ENCODE data around the gene RAB34.
"Not testable (repeated sequence)": the region's sequence is repeated elsewhere in the genome, so short reads cannot be mapped to it uniquely, and the experiment has no call there.

RAB34 gene

DNA sequence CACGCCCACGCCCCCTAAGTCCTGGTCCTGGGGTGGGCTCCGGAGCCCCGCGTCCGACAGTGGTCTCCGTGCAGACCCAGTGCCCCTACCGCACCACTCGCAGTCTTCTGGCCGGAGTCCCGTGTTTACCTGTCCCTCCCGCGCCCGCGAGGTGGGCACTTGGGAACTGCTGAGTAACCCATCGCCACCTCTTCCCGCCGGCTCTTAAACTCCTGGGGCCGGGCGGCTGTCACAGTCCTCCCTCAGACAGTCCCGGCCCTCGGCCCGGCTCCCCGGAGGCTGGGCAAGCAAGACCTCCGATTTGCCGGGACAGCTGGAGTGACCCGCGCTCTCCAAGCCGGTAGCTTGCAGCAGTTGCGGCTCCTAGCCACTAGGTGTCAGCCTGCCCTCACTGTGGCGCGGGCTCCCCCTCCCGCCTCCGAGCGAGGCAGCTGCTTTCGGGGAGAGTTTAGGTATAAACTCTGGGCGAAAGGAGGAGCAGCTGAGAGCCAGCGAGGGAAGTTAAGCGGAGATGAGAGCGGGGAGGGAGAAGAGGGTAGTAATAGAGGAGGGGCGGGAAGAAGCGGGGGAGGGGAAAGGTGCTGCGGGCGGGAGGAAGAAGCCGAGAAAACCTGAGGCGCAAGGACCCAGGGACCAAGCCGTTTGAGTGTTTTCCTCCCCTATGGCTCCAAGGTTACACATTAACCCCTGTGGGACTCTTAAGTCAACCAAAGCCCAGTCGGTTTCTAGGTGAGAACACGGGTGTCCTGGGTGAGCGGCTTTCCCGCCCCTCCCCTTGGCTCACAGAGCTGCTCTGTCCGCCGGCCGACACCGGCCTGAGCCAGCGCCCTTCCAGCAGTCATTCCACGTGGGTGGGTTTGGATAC, 9.2 kb upstream of the RAB34 start:
- DNase-seq, result peak; percentile 90 to 93

DNA sequence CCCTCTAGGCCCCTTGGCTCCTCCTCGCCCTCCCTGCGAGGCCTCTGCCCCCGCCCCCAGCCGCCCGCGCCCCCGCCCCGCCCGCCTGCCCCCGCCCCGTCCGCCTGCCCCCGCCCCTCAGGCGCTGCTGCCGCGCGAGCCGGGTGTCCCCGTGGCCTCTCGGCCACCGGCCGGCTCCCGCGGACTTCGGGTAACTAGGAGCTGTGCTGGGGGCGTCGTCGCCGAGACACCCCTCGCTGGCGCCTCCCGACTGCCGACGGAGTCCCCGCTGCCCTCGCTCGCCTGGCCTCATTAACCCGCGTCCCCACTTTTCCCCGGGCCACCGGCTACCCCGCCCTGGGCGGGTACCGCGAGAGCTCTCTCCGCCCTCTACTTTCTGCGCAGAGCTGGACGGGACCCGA, 8.6 kb upstream of the RAB34 start, which contains the start of gene TLCD1:
Gene TLCD1 (minus strand): TSS at position 8 of the 401 bp plus-strand sequence. CDS start 136 bp downstream, outside the sequence.
- peak; percentile 33 to 68 for DNase-seq

DNA sequence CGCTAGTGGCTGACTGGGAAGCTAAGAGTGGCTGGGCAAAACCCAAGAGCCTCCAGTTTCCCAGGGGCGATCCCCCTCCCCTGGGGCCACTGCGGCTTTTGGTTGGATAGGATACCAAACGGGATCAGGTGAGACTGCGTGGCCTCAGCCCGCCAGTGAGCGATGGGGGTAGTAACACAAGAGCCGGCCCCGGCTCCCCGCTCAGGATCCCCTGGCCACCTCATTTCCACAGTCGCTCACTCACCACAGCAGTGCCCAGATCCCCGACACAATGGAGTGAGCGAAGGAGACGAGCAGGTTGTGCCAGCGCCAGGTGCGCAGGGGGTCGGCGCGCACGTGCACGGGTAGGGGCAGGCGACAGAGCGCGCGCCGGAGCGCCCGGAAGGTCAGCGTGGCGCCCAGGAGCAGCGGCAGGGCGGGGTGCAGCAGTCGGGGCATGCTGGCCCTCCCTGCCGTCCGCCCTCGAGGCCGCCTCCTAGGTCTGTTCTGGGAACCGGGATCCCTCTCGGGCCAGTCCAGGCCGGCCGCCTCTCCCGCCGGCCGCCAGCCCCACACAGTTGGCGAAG, 8.1 kb upstream of the RAB34 start:
- DNase-seq, result no peak

DNA sequence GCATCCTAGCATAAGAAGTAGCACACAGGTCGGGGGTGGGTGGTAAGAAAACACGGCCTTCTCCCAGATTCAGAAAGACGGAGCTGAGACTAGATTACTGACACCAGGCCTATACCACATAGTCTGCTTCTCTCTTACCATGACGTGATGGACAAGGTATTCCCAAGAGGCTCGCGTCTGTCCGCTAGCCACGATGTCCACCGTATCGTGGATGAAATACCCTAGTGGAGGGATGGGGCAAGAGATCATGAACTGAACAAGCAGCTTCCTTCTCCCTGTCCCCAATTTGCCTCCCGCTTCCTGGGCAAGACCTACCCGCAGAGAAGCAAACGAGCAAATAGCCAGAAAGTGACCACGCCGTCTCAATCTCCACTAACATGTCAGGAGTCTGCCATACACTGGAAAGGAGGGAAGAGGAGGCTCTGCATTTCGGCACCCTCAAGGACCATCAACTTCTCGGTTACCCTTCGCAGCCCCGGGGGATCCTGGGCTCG, 7.5 kb upstream of the RAB34 start:
- peak in 1 of 2 donors; percentile 10 for DNase-seq

DNA sequence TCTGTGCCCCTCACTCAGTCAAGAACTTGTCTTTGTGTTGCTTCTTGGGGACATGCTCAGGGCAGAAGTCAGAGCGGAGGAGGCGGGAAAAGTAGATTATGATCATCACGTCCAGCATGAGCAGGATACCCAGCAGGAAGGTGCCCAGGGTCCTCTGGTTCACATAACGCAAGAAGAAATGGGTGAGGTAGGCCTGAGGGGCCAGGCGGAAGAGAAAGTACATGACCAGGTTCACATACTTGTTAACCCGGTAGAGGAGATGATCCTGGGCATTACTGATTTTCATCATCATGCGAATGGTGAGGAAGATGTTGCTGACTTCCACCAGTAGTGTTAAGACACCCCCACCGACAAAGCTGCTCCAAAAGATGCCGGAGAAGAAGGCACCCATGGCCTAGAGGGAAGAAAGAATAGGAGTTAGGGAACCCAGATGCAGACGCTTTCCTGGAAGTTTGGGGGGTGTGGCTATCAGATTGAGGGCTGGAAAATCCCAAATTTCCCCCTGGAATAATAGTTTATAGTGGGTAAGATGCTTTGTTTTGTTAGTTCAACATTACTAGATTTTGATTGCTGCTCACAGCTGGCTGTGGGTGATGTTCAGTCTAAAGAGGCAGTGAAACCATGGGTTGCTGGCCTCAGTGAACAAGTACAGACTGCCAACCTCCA, 7.0 kb upstream of the RAB34 start:
- no peak for DNase-seq

DNA sequence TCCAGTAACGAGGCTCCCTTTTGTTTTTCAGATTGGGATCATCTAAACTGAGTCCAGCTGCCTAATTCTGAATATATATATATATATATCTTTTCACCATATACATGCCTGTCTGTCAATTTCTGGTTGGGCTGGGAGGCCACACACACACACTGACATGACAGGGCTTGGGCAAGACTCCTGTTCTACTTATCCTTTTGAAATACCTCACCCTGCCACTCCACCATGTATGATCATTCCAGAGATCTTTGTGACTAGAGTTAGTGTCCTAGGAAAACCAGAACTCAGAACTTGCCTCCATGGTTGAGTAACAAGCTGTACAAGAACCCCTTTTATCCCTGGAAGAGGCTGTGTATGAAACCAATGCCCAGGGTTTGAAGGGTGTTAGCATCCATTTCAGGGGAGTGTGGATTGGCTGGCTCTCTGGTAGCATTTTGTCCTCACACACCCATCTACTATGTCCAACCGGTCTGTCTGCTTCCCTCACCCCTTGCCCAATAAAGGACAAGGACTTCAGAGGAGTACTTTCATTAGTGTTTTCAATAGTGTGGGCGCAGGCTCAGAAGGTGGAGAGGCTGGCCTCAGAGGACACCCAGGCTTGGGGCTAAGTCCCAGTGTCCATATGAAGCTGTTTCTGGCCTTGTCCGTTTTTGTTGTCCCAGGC, 6.3 kb upstream of the RAB34 start:
- DNase-seq, result not testable (repeated sequence)

DNA sequence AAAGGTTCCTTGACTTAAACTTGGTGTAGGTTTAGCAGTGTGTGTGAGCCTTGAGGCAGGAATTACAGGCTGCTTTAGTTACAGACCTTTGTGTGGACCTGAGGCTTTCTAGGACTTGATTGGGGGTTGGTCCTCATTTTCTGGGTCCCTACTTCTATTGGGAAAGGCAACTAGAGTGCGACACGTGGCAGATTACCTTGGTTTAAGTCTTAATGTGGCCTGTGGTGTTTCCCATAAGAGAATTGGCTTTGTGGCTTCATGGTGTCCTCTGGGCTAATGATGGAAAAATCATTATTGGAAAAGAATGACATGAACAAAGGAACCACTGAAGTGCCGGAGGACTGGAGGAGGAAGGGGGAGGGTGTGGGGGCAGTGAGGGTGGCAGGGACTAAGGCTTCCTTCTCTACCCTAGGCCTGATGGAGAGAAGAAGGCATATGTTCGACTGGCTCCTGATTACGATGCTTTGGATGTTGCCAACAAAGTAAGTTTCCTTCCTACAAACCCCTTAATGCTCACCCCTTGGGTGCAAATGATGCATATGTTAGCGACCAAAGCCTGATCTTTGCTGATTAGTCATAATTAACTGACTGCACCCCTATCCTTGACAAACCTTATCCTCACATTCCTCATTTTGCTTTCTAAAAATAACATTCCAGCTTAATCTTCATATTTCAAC, 5.6 kb upstream of the RAB34 start:
- no peak for DNase-seq

DNA sequence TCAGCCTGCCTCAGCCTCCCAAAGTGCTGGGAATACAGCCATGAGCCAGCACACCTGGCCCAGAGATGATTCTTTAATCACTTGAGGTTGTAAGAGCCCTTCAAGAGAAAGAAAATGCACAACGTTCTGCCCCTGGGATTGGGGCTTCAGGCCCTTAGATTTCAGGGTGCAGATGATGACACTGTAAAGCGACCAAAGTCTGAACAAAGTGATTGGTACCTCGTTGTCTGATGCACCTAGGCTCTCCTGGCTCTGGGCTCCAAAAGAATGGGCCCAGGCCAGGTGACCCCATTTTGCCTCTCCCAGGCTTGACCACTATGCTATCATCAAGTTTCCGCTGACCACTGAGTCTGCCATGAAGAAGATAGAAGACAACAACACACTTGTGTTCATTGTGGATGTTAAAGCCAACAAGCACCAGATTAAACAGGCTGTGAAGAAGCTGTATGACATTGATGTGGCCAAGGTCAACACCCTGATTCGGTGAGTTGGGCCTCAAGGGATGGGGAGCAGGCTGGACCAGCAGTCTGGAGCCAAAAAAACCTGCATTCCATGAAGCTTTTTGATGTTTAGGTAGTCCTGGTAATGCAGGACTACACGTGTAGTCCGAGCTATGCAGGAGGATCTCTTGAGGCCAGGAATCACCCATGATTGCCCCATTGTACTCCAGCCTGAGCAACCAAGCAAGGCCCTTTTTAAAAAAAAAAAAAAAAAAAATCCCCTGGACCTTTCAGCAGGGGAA, 4.9 kb upstream of the RAB34 start:
- DNase-seq, result no peak

DNA sequence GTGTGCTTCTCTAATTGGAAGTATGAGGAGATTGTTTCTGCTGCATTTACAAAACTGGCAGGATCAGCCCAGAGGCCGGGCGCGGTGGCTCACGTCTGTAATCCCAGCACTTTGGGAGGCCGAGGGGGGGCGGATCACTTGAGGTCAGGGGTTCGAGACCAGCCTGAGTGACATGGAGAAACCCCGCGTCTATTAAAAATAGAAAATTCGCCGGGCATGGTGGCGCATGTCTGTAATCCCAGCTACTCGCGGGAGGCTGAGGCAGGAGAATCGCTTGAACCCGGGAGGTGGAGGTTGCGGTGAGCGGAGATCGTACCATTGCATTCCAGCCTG, 3.3 kb upstream of the RAB34 start:
- not testable (repeated sequence) for DNase-seq

DNA sequence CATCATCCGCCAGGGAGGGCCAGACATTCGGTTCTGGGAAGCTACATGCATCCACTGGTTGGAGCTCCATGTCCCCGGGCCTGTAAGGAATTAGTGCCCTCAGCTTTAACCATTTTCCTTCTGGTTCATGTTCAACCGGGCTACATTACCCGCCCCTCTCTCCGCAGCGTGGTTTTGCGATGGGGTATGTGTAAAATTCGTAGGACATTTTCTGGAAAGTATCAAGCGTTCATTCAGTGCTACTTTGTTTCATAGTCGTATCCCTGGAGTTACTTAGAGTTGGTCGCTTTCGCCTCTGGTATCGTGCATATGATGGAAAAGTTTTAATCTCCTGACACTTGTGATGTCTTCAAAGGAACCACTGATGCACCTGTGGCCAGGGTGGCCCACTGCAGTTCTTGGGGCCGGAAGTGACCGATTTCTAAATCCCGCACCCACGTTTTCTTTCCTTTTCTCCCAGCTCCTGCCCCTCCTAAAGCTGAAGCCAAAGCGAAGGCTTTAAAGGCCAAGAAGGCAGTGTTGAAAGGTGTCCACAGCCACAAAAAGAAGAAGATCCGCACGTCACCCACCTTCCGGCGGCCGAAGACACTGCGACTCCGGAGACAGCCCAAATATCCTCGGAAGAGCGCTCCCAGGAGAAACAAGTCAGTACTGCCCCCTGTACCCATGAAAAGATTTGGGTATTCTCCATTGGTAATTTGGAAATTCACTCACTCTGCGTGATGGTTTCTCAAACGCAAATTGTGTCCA, 2.8 kb upstream of the RAB34 start:
- no peak for DNase-seq

DNA sequence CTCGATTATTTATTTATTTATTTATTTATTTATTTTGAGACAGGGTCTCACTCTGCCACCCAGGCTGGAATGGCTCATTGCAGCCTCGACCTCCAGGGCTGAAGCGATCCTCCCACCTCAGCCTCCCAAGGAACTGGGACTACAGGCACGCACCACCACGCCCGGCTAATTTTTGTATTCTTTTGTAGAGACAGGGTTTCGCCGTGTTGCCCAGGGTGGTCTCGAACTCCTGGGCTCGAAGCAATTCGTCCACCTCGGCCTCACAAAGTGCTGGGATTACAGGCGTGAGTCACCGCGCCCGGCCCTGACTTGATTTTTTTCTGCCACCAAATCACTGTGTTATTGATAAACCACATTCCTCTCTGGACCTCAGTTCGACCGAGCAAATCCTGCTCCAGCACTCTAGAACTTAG, 1.4 kb upstream of the RAB34 start:
- no peak for DNase-seq

DNA sequence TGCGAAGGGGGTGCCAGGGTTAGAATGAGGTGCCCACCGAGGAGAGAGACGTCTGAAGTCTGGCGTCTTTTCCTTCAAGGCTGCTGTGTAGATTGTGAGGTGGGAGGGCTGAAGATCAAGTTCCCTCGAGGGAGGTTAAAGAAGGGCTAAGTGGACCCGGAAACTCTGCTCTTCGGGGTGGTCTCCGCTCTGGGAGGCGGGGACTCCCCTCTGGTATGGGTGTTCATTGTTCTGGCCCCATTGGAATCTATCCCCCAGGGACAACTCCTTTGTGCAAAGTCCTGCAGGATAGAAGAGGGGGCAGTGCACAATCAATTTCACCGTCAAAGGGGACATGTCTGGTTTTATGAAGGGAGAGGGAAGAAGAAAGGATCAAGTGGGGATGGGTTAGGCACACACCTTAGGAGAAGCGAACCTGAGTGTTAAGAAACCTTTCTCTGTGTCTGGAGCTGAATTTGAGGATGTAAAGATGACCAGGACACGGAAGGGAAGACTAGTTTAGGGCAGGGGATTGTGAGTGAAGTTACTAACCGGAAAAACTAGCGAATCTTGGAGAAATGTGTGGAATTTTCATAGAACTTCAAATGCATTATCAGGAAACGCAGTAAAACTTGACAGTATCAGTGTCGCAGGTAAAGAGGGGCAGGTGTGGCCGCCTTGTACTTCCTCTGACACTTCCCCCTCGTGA, 809 bp upstream of the RAB34 start:
- DNase-seq, result no peak

DNA sequence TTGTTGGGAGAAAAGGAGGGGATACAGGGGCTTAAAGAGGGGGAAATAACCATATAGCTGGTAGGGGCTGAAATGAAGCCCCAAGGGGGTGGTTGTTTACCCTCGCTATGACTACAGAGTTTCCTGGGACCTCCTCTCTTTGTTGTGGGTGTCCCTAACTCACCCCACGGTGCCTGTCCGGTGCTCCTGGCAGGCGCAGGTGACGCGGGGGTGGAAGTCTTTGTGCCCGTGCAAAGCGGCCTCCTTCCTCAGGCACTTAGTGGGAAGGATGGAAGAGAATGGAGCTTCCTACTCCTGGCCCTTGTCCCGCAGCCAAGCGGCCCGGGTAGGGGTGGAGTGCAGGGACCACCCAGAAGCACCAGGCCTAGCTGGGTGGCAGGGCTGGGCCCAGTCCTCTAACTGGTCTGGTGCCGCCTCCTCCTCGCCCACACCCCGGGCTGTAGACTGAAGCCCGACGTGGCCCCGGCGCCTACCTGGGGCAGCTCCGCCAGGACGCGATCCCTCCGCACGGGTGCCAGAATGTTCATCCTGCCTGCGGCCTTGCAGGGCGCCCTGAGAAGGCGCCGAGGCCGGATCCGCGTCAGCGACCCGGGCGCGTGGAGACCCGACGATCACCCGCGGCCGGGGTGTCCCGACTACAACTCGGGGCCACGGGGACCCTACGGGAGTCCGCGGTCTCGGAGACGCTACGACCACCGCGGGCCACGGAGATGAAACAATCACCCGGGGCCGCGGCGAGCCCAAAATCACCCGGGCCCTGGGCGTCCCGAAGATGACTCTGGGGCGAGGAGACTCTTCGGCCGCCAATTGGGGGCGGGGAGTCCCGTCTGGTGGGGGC, 709 bp downstream of the RAB34 start:
- DNase-seq, result no peak

DNA sequence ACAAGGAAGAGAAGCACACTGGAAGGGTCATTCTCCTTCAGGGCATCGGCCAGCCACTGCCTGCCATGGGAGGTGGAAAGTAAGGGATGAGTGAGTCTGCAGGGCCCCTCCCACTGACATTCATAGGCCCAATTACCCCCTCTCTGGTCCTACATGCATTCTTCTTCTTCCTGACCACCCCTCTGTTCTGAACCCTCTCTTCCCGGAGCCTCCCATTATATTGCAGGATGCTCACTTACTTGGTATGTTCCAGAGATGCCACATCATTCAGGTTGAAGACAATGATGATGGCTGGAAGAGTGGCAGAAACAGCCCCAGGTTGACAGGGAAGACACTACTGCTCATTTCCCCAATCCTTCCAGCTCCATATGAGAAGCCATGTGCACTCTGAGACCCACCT, 2.5 kb downstream of the RAB34 start:
- no peak for DNase-seq

DNA sequence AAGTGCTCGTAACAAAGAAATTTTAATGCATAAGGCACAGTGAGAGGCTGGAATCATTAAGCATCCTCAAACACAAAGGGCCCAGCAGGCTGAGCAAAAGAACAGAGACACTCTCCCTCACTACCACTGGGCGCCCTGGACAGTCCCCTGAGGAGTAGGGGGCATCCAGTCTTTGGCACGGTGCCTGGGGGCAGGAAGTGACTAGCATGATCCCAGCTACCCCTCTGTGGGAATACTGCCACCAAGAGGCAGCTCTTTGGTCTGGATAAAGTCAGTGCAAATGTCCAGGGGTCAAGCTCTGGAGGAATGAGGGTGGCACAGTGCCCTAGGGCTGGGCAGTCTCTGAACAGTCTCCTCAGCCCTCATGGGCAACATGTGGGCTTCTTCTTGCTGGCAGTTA, 3.4 kb downstream of the RAB34 start:
- no peak for DNase-seq

DNA sequence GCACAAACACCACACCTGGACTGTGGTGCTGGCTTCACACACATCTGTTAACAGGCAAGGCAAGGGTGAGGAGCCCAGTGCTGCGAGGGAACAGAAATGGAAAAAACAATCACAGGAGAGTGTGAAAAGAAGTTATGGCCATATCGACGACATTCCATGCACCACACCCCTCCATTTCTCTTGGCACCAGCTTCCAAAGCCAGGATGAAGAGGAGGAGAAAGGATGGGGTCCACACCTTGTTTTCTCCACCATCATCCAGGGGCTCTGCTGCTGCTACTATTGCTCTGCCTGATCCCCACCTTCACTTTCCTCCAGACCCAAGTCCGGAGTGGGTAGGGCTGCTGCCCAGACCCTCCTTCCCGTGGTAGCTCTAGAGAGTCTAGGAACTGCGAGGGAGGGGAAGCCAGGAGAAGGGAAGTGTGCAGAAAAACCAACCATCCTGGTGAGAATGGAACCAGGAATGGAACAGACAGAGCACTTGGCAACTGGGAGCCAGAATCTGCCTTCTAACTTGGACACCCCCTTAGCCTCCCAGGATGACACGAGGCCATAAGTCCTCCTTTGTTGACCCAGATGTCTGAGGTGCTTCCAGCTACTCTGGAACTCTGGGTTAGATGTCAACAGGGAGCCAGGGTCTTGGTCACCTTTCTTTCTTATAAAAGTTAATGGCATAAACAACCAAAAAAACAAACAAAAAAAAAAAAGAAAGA, 4.8 kb downstream of the RAB34 start:
- no peak for DNase-seq

DNA sequence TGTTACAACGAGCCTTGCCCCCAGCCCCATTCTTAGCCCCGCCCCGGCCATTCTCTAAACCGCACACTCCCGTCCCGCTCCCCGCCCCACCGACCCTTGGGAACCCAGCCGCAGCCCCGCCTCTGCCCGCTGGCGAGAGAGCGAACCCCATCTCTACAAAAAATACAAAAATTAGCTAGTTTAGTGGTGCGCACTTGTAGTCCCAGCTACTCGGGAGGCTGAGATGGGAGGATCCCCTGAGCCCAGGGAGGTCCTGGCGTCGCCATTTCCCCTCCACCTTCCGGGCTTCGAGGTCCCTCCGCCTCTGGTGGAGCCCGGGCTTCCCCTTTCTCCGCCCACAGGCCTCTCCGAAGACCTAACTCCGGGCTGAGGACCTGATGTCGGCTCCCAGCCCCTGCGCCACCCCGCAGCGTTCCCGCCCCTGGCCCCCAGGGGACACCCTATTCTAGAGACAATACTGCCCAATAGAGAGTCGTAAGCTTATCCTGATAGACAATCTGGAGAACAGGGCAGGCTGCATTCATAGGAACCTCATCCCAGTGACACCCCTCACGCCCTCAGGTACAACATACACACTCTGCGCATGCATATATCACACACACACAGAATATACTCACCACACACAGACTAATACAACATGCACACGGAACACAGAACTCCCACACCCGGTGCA, 5.5 kb downstream of the RAB34 start:
- DNase-seq, result no peak

DNA sequence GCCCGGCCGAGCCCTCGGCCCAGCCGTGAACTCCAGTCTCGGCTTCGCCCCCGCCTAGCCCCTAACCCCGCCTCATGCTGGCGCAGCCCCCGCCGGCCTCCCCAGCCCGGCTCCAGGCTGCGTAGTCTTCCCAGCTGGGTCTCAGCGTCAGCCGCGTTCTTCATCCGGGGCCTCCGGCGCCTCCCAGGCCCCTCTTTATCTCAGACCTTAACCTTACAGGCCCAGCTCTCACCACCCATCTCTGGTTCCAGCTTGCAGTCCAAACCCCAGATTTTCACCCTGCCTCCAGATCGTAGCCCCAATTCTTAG, 6.0 kb downstream of the RAB34 start, which contains the start of gene PROCA1:
Gene PROCA1 (minus strand): TSS at position 166 of the 309 bp plus-strand sequence. CDS start 228 bp downstream, outside the sequence.
- DNase-seq, result no peak

Data from hippocampal formation (tissue), 2 donors.